ENCODE data around the gene PURA.

- TF ChIP-seq POLR2A (IDR thresholded peaks at IDR 0.05; ENCODE audit: low read depth, low read length) (no peak), POLR2AphosphoS5 (IDR thresholded peaks at IDR 0.05; ENCODE audit: low read depth, low read length) (no peak), POU2F2 (IDR thresholded peaks at IDR 0.05; ENCODE audit: low read depth, low read length) (no peak)
These were observed 45.4 kb downstream of the PURA start for GRCh38 chr5:140159014-140159927.
